Activated CD8-positive, alpha-beta T cell treated with anti-CD3 and anti-CD28 coated beads for 36 hours (primary cell): ENCODE measurements around the gene HOXA2. TPM values are rescaled to one million over a fixed set of nuclear protein-coding genes. Genes with fewer than 3 reads are reported as not detected.

Experiments used
- ATAC-seq: fragments of 200-7000 bp; cut with Tn5 transposase; one replicate; pipeline ENCODE4 v1.10.0; 2021; ENCODE audit warnings: mild to moderate bottlenecking, moderate library complexity
- CTCF ChIA-PET: fragments of 350-600 bp; sonication (Branson Sonifier 250); formaldehyde crosslinking; loops from one replicate; lab custom pipeline; 2021; ENCODE audit warnings: antibody characterized with exemption; lab: Charles Lee
- POLR2A ChIA-PET: fragments of 350-600 bp; sonication (Branson Sonifier 250); formaldehyde crosslinking; loops from one replicate; lab custom pipeline; 2021; ENCODE audit warnings: antibody characterized with exemption; lab: Charles Lee
- DNase-seq: peaks from one replicate; pipeline ENCODE4 v3.0.0-alpha.2; 2020
- H3K27ac Mint-ChIP-seq: one replicate; pipeline ENCODE4 v1.8.0; 2021; ENCODE audit warnings: mild to moderate bottlenecking, mixed read lengths
- H3K27me3 Mint-ChIP-seq: one replicate; pipeline ENCODE4 v1.8.0; 2021; ENCODE audit warnings: mixed read lengths
- H3K36me3 Mint-ChIP-seq: one replicate; pipeline ENCODE4 v1.8.0; 2021; ENCODE audit warnings: low read depth, mixed read lengths
- H3K4me1 Mint-ChIP-seq: one replicate; pipeline ENCODE4 v1.8.0; 2021; ENCODE audit warnings: low read depth, mixed read lengths
- H3K4me3 Mint-ChIP-seq: one replicate; pipeline ENCODE4 v1.8.0; 2021; ENCODE audit warnings: mild to moderate bottlenecking, moderate library complexity, mixed read lengths
- H3K9me3 Mint-ChIP-seq: one replicate; pipeline ENCODE4 v1.8.0; 2021; ENCODE audit warnings: mixed read lengths
- intact Hi-C: fragments of 100-400 bp; cut with micrococcal nuclease; formaldehyde crosslinking; loops from one replicate; pipeline ENCODE4 v1.10.0; 2022
- total RNA-seq, 2 experiments: library from RNA; stranded (reverse); gene quantifications; one replicate each; pipeline ENCODE4 v1.2.3, GENCODE V29; 2021
- TF ChIP-seq, protein P1 (sequence below): fragments of 200-600 bp; IDR thresholded peaks from one replicate; pipeline ENCODE4 v1.8.0; 2022; ENCODE audit warnings: antibody characterized with exemption, mild to moderate bottlenecking

HOXA2 gene
- total RNA-seq, 2 experiments from 2014 or later, result not detected

DNA sequence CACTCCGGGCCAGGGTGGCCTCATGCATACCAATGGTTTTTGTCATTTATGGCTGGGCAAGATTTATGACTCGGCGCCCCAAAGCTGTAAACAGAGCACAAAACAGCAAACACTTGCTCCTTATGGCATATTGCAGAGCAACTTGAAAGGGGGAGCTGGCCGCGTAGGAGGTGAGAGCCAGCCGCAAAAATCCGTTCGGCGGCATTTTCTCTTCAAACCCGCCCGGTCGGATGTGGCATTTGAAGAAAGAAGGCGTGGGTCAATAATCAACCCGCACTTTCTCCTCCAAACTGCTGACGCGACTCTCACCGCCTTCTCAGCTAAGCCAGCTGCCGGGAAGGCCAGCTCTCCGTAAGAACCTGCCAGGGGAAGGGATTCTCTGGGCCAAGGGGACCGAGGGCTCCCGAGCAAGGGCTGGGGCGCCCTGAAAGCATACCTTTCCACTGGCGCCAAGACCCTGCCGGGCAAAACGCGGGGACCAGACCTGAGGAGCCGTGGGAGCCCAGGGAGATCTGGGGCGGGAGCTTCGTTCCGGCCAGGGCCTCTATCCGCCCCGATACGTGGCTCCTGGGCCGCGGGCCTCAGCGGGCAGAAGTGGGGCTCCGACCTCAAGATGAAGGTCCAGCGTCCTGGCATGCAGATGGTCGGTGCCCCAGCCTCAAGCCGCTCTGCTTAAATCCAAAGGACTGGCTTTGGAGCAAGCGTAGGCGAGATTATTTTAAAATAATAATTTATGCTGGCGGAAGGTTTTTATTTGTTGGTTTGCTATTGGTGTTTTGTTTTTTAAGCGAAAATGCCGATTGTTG, 12.9 kb upstream of the HOXA2 start:
- ChIA-PET POLR2A (interaction anchor here (0.6 kb wide), 1 partner anchor 210 kb away, joined by 3 read pairs; no protein-coding TSS in a partner anchor), CTCF (no interaction called here)
- H3K36me3 Mint-ChIP-seq, result no peaks in the 10 kb centered on the region
- H3K27me3 Mint-ChIP-seq, result no peaks in the 10 kb centered on the region
- TF ChIP-seq, protein P1, sequence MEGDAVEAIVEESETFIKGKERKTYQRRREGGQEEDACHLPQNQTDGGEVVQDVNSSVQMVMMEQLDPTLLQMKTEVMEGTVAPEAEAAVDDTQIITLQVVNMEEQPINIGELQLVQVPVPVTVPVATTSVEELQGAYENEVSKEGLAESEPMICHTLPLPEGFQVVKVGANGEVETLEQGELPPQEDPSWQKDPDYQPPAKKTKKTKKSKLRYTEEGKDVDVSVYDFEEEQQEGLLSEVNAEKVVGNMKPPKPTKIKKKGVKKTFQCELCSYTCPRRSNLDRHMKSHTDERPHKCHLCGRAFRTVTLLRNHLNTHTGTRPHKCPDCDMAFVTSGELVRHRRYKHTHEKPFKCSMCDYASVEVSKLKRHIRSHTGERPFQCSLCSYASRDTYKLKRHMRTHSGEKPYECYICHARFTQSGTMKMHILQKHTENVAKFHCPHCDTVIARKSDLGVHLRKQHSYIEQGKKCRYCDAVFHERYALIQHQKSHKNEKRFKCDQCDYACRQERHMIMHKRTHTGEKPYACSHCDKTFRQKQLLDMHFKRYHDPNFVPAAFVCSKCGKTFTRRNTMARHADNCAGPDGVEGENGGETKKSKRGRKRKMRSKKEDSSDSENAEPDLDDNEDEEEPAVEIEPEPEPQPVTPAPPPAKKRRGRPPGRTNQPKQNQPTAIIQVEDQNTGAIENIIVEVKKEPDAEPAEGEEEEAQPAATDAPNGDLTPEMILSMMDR, result no peak
- H3K27ac Mint-ChIP-seq, result no peak overlapping the region
- H3K4me1 Mint-ChIP-seq, result no peaks in the 10 kb centered on the region
- intact Hi-C loops, result no loop called here
- no peak overlapping the region for H3K4me3 Mint-ChIP-seq
- no peaks in the 10 kb centered on the region for H3K9me3 Mint-ChIP-seq
- ATAC-seq, result no peak
- DNase-seq, result no peak

DNA sequence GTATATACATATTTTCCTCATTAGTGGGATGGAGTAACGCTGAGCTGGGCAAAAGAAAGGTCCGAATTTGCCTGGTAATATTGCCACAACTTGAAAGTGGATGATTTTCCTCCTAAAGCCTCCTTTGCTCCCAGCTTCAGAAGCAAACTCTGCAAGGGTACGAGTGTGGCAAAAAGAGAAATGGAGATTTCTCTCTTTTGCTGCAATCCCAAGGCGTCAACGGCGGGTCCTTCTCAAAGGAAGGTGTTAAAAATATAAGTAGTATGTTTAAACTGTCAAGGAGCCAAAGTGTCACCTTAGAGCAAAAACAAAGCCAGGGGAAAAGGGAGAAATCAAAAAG, 12.4 kb upstream of the HOXA2 start:
- Mint-ChIP-seq H3K27ac (no peak overlapping the region), H3K4me3 (no peak overlapping the region), H3K27me3 (no peaks in the 10 kb centered on the region), H3K4me1 (no peaks in the 10 kb centered on the region), H3K9me3 (no peaks in the 10 kb centered on the region), H3K36me3 (no peaks in the 10 kb centered on the region)
- ATAC-seq, result no peak
- DNase-seq, result no peak
- TF ChIP-seq, protein P1, result no peak
- ChIA-PET POLR2A (no interaction called here), CTCF (no interaction called here)
- intact Hi-C loops, result no loop called here

DNA sequence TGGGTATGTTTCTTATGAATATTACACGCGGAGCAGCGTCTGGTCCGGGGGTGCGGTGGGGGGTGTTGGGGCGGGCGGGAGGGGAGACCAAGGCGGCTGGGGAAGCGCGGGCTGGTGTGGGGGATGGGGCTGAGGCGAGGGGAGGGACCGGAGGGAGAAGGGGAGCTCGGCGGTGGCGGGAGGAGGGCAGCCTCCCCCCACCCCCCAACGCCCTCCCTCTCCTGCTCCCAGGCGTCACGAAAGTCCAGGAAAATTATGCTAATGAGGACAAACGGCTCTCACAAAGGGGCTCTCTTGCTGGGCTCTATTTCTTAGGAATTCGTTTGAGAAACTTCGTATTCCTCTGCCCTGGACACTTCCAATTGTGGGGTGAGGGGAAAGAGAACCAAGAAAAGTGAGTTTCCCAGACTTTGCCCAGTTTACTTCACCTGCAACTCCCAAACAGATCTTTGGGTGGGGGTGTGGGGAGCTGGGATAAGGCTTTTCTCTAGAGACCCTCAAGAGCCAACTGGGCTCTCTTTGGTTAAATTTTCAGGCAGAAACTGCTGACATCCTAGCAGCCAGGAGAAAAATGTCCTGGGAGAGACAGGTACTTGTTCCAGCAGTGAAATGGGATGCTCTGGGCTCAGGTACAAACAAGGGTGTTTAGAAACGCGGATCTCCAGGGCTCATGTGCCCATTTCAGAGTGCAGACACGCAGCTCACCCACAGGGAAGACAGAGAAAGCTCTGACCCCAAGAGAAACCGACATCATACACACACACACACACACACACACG, 11.7 kb upstream of the HOXA2 start:
- no peak for DNase-seq
- intact Hi-C loops, result no loop called here
- H3K4me3 Mint-ChIP-seq, result no peak overlapping the region
- H3K36me3 Mint-ChIP-seq, result no peaks in the 10 kb centered on the region
- no peak for ATAC-seq
- no peaks in the 10 kb centered on the region for H3K9me3 Mint-ChIP-seq
- H3K4me1 Mint-ChIP-seq, result no peaks in the 10 kb centered on the region
- H3K27ac Mint-ChIP-seq, result no peak overlapping the region
- ChIA-PET CTCF (no interaction called here), POLR2A (no interaction called here)
- TF ChIP-seq, protein P1, result no peak
- no peaks in the 10 kb centered on the region for H3K27me3 Mint-ChIP-seq

DNA sequence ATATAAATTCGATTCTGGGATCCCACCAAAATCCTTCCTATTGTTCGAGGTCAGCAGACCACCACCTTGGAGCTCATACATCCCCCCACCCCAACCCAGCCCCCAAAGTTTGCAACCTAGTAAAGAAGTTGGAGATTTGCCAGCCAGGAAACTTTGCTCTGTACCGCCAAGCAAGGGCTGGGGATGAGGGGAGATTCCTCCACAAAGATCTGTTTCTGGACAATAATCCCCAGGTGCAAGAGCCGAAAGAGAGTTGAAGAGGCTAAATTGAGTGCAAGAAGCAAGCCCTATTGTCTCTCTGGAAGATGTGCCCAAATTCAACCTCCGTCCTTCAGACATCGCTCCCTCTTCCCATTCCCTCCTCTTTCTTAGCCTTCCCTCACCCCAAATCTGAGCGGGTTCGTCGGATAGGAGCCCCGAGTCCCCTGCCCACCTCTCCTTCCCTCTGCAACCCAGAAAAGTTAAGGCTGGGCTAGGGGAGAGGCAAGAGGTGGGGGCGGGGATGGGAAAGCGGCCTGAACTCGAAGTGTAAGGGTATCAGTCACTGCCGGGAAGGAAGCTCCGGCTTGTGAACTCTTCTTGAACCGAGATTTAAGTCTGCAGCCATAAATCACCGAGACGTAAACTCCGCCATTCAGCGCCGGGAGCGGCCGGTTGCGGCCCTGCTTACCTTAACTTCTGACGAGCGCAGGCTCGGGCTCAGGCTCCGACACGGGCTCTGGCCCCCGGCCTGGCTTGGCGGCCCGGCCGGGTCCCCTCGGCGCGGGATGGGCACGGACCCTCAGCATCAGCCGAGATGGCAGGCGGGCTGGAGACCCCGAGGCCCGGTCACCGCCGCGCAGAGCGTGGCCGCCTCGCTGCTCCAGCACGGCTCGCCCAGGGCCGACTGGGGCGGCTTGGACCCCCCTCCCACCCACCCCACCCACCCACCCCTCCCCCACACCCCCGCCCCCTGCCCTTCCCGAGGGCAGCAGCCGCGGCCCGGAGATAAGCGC, 10.8 kb upstream of the HOXA2 start:
- ChIA-PET POLR2A (no interaction called here), CTCF (no interaction called here)
- Mint-ChIP-seq H3K4me1 (no peaks in the 10 kb centered on the region), H3K36me3 (no peaks in the 10 kb centered on the region), H3K9me3 (no peaks in the 10 kb centered on the region), H3K27ac (no peak overlapping the region), H3K27me3 (no peaks in the 10 kb centered on the region), H3K4me3 (no peak overlapping the region)
- DNase-seq (no peak), ATAC-seq (no peak)
- intact Hi-C loops, result no loop called here
- TF ChIP-seq, protein P1, result no peak
